ENCODE results near the gene AASDHPPT. TPM values are rescaled to one million over a fixed set of nuclear protein-coding genes. Genes with fewer than 3 reads are reported as not detected.

AASDHPPT gene
- total RNA-seq, 1 donor from 2014 or later = 49.6 TPM

DNA sequence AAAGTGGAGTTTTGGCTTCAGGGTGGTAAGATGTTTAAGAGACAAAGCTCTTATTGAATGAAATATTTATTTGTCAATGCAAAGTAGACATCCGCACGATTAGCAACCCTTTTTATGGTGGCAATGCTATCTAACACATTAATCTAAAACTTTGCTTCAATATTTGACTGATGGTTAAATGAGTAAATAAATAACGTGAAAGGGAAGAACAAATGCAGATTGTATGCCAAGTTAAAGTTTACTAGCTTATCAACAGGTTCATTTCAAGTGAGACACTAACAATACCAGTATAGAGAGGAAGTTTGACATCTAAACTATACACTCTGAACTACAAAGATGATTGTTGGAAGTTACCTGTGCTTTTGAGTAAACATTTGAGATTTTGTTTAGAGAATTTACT lies 50.1 kb downstream of the AASDHPPT start:
- peaks cover 48% of the 10 kb centered on the region for H3K27me3 Mint-ChIP-seq (ENCODE audit: unreplicated experiment)
- no peak for DNase-seq (ENCODE audit: extremely low spot score, unreplicated experiment)
- no peak overlapping the region for H3K4me3 Mint-ChIP-seq (ENCODE audit: unreplicated experiment)
- H3K9me3 Mint-ChIP-seq (ENCODE audit: unreplicated experiment) = no peaks in the 10 kb centered on the region
- TF ChIP-seq, protein P1, sequence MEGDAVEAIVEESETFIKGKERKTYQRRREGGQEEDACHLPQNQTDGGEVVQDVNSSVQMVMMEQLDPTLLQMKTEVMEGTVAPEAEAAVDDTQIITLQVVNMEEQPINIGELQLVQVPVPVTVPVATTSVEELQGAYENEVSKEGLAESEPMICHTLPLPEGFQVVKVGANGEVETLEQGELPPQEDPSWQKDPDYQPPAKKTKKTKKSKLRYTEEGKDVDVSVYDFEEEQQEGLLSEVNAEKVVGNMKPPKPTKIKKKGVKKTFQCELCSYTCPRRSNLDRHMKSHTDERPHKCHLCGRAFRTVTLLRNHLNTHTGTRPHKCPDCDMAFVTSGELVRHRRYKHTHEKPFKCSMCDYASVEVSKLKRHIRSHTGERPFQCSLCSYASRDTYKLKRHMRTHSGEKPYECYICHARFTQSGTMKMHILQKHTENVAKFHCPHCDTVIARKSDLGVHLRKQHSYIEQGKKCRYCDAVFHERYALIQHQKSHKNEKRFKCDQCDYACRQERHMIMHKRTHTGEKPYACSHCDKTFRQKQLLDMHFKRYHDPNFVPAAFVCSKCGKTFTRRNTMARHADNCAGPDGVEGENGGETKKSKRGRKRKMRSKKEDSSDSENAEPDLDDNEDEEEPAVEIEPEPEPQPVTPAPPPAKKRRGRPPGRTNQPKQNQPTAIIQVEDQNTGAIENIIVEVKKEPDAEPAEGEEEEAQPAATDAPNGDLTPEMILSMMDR (IDR thresholded peaks at IDR 0.05) = no peak
- no peaks in the 10 kb centered on the region for H3K36me3 Mint-ChIP-seq (ENCODE audit: unreplicated experiment)
- H3K4me1 Mint-ChIP-seq (ENCODE audit: unreplicated experiment) = no peaks in the 10 kb centered on the region
- H3K27ac Mint-ChIP-seq (ENCODE audit: unreplicated experiment) = no peak overlapping the region

DNA sequence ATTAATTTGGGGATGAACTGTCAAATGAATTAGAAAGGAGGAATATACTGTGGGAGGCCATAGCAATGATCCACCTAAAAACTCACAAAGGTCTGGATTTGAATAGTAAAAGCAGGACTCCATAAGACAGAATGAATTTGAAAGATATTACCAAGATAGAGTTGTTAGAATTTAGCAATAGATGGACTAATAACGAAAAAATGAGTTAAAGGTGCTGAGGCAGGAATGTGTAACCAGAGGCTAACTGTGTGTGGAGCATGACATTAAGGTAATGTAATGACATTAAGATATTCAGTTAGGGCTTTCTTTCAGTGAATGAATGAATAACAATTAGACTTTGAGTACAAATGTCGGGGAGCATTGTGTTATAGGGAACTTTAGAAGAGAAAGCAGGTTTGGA lies 51.3 kb downstream of the AASDHPPT start:
- no peaks in the 10 kb centered on the region for H3K4me1 Mint-ChIP-seq (ENCODE audit: unreplicated experiment)
- H3K4me3 Mint-ChIP-seq (ENCODE audit: unreplicated experiment) = no peak overlapping the region
- no peak for DNase-seq (ENCODE audit: extremely low spot score, unreplicated experiment)
- no peaks in the 10 kb centered on the region for H3K36me3 Mint-ChIP-seq (ENCODE audit: unreplicated experiment)
- H3K27ac Mint-ChIP-seq (ENCODE audit: unreplicated experiment) = no peak overlapping the region
- no peaks in the 10 kb centered on the region for H3K9me3 Mint-ChIP-seq (ENCODE audit: unreplicated experiment)
- peaks cover 49% of the 10 kb centered on the region for H3K27me3 Mint-ChIP-seq (ENCODE audit: unreplicated experiment)
- TF ChIP-seq, protein P1 (IDR thresholded peaks at IDR 0.05) = no peak

DNA sequence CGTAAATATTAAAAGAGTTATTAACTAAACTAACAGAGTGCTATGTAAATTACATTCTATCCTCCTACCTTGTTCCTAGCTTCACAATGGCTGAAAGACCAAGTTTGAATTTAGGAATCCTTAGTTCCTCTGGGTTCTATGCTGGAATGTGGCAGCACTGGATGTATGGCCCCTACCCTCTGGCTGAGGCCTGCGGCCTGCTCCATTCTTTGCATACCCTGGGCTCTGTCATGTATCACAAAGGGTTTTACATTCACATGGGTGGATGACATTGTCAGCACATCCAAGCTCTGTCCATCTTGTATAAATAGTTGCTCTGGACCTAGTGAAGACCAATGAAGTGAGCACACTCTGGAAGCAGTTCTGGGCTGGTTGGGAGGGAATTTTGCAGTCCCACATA lies 54.5 kb downstream of the AASDHPPT start:
- Mint-ChIP-seq H3K27ac (ENCODE audit: unreplicated experiment) (no peak overlapping the region), H3K4me1 (ENCODE audit: unreplicated experiment) (no peaks in the 10 kb centered on the region), H3K9me3 (ENCODE audit: unreplicated experiment) (no peaks in the 10 kb centered on the region), H3K27me3 (ENCODE audit: unreplicated experiment) (peaks cover 33% of the 10 kb centered on the region), H3K36me3 (ENCODE audit: unreplicated experiment) (no peaks in the 10 kb centered on the region), H3K4me3 (ENCODE audit: unreplicated experiment) (no peak overlapping the region)
- TF ChIP-seq, protein P1 (IDR thresholded peaks at IDR 0.05) = no peak
- no peak for DNase-seq (ENCODE audit: extremely low spot score, unreplicated experiment)

GRCh38 chr11:106132582-106133354 lies 55.3 kb downstream of the AASDHPPT start:
- Mint-ChIP-seq H3K9me3 (ENCODE audit: unreplicated experiment) (no peaks in the 10 kb centered on the region), H3K36me3 (ENCODE audit: unreplicated experiment) (no peaks in the 10 kb centered on the region), H3K4me1 (ENCODE audit: unreplicated experiment) (no peaks in the 10 kb centered on the region), H3K27me3 (ENCODE audit: unreplicated experiment) (peaks cover 26% of the 10 kb centered on the region), H3K27ac (ENCODE audit: unreplicated experiment) (no peak overlapping the region), H3K4me3 (ENCODE audit: unreplicated experiment) (no peak overlapping the region)
- TF ChIP-seq, protein P1 (IDR thresholded peaks at IDR 0.05) = no peak
- no peak for DNase-seq (ENCODE audit: extremely low spot score, unreplicated experiment)

GRCh38 chr11:106133529-106133928 lies 56.1 kb downstream of the AASDHPPT start:
- Mint-ChIP-seq H3K4me1 (ENCODE audit: unreplicated experiment) (no peaks in the 10 kb centered on the region), H3K4me3 (ENCODE audit: unreplicated experiment) (no peak overlapping the region)
- no peak for DNase-seq (ENCODE audit: extremely low spot score, unreplicated experiment)

More at GRCh38 chr11:106133529-106133928, 56.1 kb downstream of the AASDHPPT start:
- Mint-ChIP-seq H3K27ac (ENCODE audit: unreplicated experiment) (no peak overlapping the region), H3K27me3 (ENCODE audit: unreplicated experiment) (peaks cover 20% of the 10 kb centered on the region), H3K9me3 (ENCODE audit: unreplicated experiment) (no peaks in the 10 kb centered on the region), H3K36me3 (ENCODE audit: unreplicated experiment) (no peaks in the 10 kb centered on the region)
- TF ChIP-seq, protein P1 (IDR thresholded peaks at IDR 0.05) = peak; percentile 26
